ENCODE results near the gene EIF4E3. TPM values are rescaled to one million over a fixed set of nuclear protein-coding genes. Genes with fewer than 3 reads are reported as not detected.

EIF4E3 gene
- total RNA-seq, 2 experiments from 2014 or later, result 48.2 to 50.4 TPM

- Mint-ChIP-seq H3K4me3 (no peak overlapping the region), H3K27ac (no peak overlapping the region), H3K4me1 (ENCODE audit: low read depth) (peaks cover 6% of the 10 kb centered on the region), H3K9me3 (no peaks in the 10 kb centered on the region), H3K36me3 (ENCODE audit: low read depth) (no peaks in the 10 kb centered on the region), H3K27me3 (no peaks in the 10 kb centered on the region)
- no peaks in the 10 kb centered on the region for H3K27me3 ChIP-seq (ENCODE audit: control insufficient read depth in 1 of 2, insufficient read depth in 2 of 2, low read length in 2 of 2)
- intact Hi-C loops (cut with DNase I, micrococcal nuclease), result loop anchor here (2.0 to 5.0 kb wide), 3 partner anchors 1101 to 1587 kb away; no protein-coding TSS in a partner anchor
- H3K4me3 ChIP-seq (ENCODE audit: low read length), result no peak overlapping the region
- no peak overlapping the region for H3K27ac ChIP-seq (ENCODE audit: low read depth in 1 of 2, low read length in 2 of 2)
- TF ChIP-seq CTCF (IDR thresholded peaks at IDR 0.05), result no peak
- CTCF ChIA-PET, result no interaction called here
- ATAC-seq (ENCODE audit: poor library complexity), result no peak
- H3K4me1 ChIP-seq (ENCODE audit: insufficient read depth, low read length), result no peaks in the 10 kb centered on the region
- POLR2A ChIA-PET, result no interaction called here
- H3K9me3 ChIP-seq (ENCODE audit: control insufficient read depth in 1 of 2, insufficient read depth in 1 of 2, low read length in 2 of 2), result no peaks in the 10 kb centered on the region
- H3K36me3 ChIP-seq (ENCODE audit: insufficient read depth, low read length), result no peaks in the 10 kb centered on the region
- no peak for DNase-seq
Measured at GRCh38 chr3:71651625-71652024, 73.6 kb downstream of the EIF4E3 start.

- peaks cover 6% of the 10 kb centered on the region for H3K4me1 Mint-ChIP-seq (ENCODE audit: low read depth)
- Histone ChIP-seq H3K9me3 (ENCODE audit: control insufficient read depth in 1 of 2, insufficient read depth in 1 of 2, low read length in 2 of 2) (no peaks in the 10 kb centered on the region), H3K4me3 (ENCODE audit: low read length) (no peak overlapping the region), H3K27me3 (ENCODE audit: control insufficient read depth in 1 of 2, insufficient read depth in 2 of 2, low read length in 2 of 2) (no peaks in the 10 kb centered on the region), H3K36me3 (ENCODE audit: insufficient read depth, low read length) (no peaks in the 10 kb centered on the region), H3K4me1 (ENCODE audit: insufficient read depth, low read length) (no peaks in the 10 kb centered on the region), H3K27ac (ENCODE audit: low read depth in 1 of 2, low read length in 2 of 2) (no peak overlapping the region)
- DNase-seq (no peak), ATAC-seq (ENCODE audit: poor library complexity) (no peak)
- ChIA-PET CTCF (no interaction called here), POLR2A (no interaction called here)
- no peak for TF ChIP-seq CTCF (IDR thresholded peaks at IDR 0.05)
- no peaks in the 10 kb centered on the region for H3K36me3 Mint-ChIP-seq (ENCODE audit: low read depth)
- no peak overlapping the region for H3K4me3 Mint-ChIP-seq
- no peaks in the 10 kb centered on the region for H3K27me3 Mint-ChIP-seq
- no peaks in the 10 kb centered on the region for H3K9me3 Mint-ChIP-seq
- intact Hi-C loops (cut with DNase I, micrococcal nuclease), result loop anchor here in 1 of 2 experiments (5.0 kb wide), 1 partner anchor 1583 kb away; no protein-coding TSS in a partner anchor
- H3K27ac Mint-ChIP-seq, result no peak overlapping the region
Measured at GRCh38 chr3:71650372-71650771, 74.8 kb downstream of the EIF4E3 start.

GRCh38 chr3:71649757-71650156, 75.4 kb downstream of the EIF4E3 start:
- ATAC-seq (ENCODE audit: poor library complexity), result no peak
- no peak for TF ChIP-seq CTCF (IDR thresholded peaks at IDR 0.05)

More at GRCh38 chr3:71649757-71650156, 75.4 kb downstream of the EIF4E3 start:
- Mint-ChIP-seq H3K4me1 (ENCODE audit: low read depth) (peaks cover 6% of the 10 kb centered on the region), H3K27ac (no peak overlapping the region), H3K27me3 (no peaks in the 10 kb centered on the region), H3K36me3 (ENCODE audit: low read depth) (peaks cover 2% of the 10 kb centered on the region), H3K4me3 (no peak overlapping the region), H3K9me3 (no peaks in the 10 kb centered on the region)
- DNase-seq, result no peak
- Histone ChIP-seq H3K9me3 (ENCODE audit: control insufficient read depth in 1 of 2, insufficient read depth in 1 of 2, low read length in 2 of 2) (no peaks in the 10 kb centered on the region), H3K27me3 (ENCODE audit: control insufficient read depth in 1 of 2, insufficient read depth in 2 of 2, low read length in 2 of 2) (no peaks in the 10 kb centered on the region), H3K36me3 (ENCODE audit: insufficient read depth, low read length) (no peaks in the 10 kb centered on the region), H3K4me1 (ENCODE audit: insufficient read depth, low read length) (no peaks in the 10 kb centered on the region), H3K27ac (ENCODE audit: low read depth in 1 of 2, low read length in 2 of 2) (no peak overlapping the region), H3K4me3 (ENCODE audit: low read length) (no peak overlapping the region)
- intact Hi-C loops (cut with DNase I, micrococcal nuclease), result loop anchor here in 1 of 2 experiments (5.0 kb wide), 1 partner anchor 1582 kb away; no protein-coding TSS in a partner anchor
- CTCF ChIA-PET, result no interaction called here
- POLR2A ChIA-PET, result no interaction called here

Data from CD4-positive, alpha-beta T cell (primary cell).